Measurements from ENCODE around the gene CDK8. TPM values are rescaled to one million over a fixed set of nuclear protein-coding genes. Genes with fewer than 3 reads are reported as not detected.

CDK8 gene
- polyA plus RNA-seq, 3 donors: 3.0 to 10.9 (median 3.3) TPM

- Mint-ChIP-seq H3K9me3 (no peaks in the 10 kb centered on the region), H3K4me3 (no peak overlapping the region), H3K27me3 (ENCODE audit: low read depth in 3 of 3) (no peaks in the 10 kb centered on the region), H3K36me3 (peaks cover 28 to 37% of the 10 kb centered on the region in 2 donors), H3K4me1 (no peaks in the 10 kb centered on the region), H3K27ac (no peak overlapping the region)
- Histone ChIP-seq H3K36me3 (replicated peaks in 1 of 2; ENCODE audit: control insufficient read depth in 1 of 2, insufficient read depth in 2 of 2, low read length in 2 of 2) (peaks cover 12 to 44% of the 10 kb centered on the region in 2 donors), H3K4me1 (ENCODE audit: control insufficient read depth in 1 of 2, insufficient read depth in 2 of 2, low read length in 2 of 2) (no peaks in the 10 kb centered on the region), H2AFZ (ENCODE audit: insufficient read depth, low read depth, low read length, poor library complexity, severe bottlenecking) (no peak overlapping the region), H3K9me3 (replicated peaks in 1 of 2; ENCODE audit: control insufficient read depth in 1 of 2, insufficient read depth in 1 of 2, low read length in 2 of 2) (no peaks in the 10 kb centered on the region), H4K20me1 (ENCODE audit: insufficient read depth, low read length) (no peaks in the 10 kb centered on the region), H3K4me3 (replicated peaks in 1 of 3; ENCODE audit: low read depth in 2 of 3, low read length in 3 of 3) (no peak overlapping the region), H3K27ac (ENCODE audit: low read depth in 1 of 2, low read length in 2 of 2) (no peak overlapping the region), H3K79me2 (ENCODE audit: insufficient read depth, low read length) (no peaks in the 10 kb centered on the region), H3K27me3 (ENCODE audit: control insufficient read depth in 2 of 2, insufficient read depth in 2 of 2, low read length in 2 of 2) (no peaks in the 10 kb centered on the region), H3K4me2 (replicated peaks; ENCODE audit: extremely low read depth, low read length, poor library complexity, severe bottlenecking) (no peak overlapping the region), H3K9ac (ENCODE audit: insufficient read depth, low read length, poor library complexity, severe bottlenecking) (no peak overlapping the region)
- intact Hi-C loops (cut with micrococcal nuclease): no loop called here
- DNase-seq: no peak
- TF ChIP-seq, protein P1, sequence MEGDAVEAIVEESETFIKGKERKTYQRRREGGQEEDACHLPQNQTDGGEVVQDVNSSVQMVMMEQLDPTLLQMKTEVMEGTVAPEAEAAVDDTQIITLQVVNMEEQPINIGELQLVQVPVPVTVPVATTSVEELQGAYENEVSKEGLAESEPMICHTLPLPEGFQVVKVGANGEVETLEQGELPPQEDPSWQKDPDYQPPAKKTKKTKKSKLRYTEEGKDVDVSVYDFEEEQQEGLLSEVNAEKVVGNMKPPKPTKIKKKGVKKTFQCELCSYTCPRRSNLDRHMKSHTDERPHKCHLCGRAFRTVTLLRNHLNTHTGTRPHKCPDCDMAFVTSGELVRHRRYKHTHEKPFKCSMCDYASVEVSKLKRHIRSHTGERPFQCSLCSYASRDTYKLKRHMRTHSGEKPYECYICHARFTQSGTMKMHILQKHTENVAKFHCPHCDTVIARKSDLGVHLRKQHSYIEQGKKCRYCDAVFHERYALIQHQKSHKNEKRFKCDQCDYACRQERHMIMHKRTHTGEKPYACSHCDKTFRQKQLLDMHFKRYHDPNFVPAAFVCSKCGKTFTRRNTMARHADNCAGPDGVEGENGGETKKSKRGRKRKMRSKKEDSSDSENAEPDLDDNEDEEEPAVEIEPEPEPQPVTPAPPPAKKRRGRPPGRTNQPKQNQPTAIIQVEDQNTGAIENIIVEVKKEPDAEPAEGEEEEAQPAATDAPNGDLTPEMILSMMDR (IDR thresholded peaks at IDR 0.05): no peak
- no CpG with 5 or more reads among the region's 1 CpG for WGBS (ENCODE audit: insufficient coverage)
These were observed 132.1 kb downstream of the CDK8 start for GRCh38 chr13:26386026-26386425.

DNA sequence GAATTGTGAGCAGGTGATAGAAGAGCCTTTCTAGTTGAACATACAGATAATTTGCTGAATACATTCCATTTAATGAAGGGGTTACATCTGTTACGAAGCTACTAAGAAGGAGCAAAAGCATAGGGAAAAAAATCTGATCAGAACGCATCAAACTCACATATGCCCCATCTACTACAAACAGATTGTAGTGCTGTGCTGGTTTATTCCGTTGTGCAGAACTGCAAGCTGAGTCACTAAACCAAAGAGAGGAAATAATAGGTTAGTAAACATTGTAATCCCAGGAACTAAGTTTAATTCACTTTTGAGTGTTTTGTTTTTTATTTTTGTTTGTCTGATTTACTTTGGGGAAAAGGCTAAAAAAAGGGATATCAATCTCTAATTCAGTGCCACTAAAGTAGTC is 136.3 kb downstream of the CDK8 start:
- H3K27ac Mint-ChIP-seq: peak overlapping the region in 1 of 7 donors; percentile 27
- Histone ChIP-seq H3K9ac (ENCODE audit: insufficient read depth, low read length, poor library complexity, severe bottlenecking) (no peak overlapping the region), H3K4me1 (ENCODE audit: control insufficient read depth in 1 of 2, insufficient read depth in 2 of 2, low read length in 2 of 2) (no peaks in the 10 kb centered on the region), H3K79me2 (ENCODE audit: insufficient read depth, low read length) (no peaks in the 10 kb centered on the region), H3K36me3 (replicated peaks in 1 of 2; ENCODE audit: control insufficient read depth in 1 of 2, insufficient read depth in 2 of 2, low read length in 2 of 2) (peaks cover 12 to 40% of the 10 kb centered on the region in 2 donors), H3K4me2 (replicated peaks; ENCODE audit: extremely low read depth, low read length, poor library complexity, severe bottlenecking) (no peak overlapping the region), H3K9me3 (replicated peaks in 1 of 2; ENCODE audit: control insufficient read depth in 1 of 2, insufficient read depth in 1 of 2, low read length in 2 of 2) (no peaks in the 10 kb centered on the region), H4K20me1 (ENCODE audit: insufficient read depth, low read length) (no peaks in the 10 kb centered on the region), H3K27me3 (ENCODE audit: control insufficient read depth in 2 of 2, insufficient read depth in 2 of 2, low read length in 2 of 2) (no peaks in the 10 kb centered on the region), H2AFZ (ENCODE audit: insufficient read depth, low read depth, low read length, poor library complexity, severe bottlenecking) (no peak overlapping the region), H3K4me3 (replicated peaks in 1 of 3; ENCODE audit: low read depth in 2 of 3, low read length in 3 of 3) (no peak overlapping the region), H3K27ac (ENCODE audit: low read depth in 1 of 2, low read length in 2 of 2) (no peak overlapping the region)
- H3K36me3 Mint-ChIP-seq: peaks cover 32 to 41% of the 10 kb centered on the region in 2 donors
- H3K4me3 Mint-ChIP-seq: no peak overlapping the region
- TF ChIP-seq, protein P1 (IDR thresholded peaks at IDR 0.05): no peak
- DNase-seq: no peak
- no CpG with 5 or more reads among the region's 3 CpGs for WGBS (ENCODE audit: insufficient coverage)
- intact Hi-C loops (cut with micrococcal nuclease): no loop called here
- no peaks in the 10 kb centered on the region for H3K4me1 Mint-ChIP-seq
- H3K27me3 Mint-ChIP-seq (ENCODE audit: low read depth in 3 of 3): no peaks in the 10 kb centered on the region
- no peaks in the 10 kb centered on the region for H3K9me3 Mint-ChIP-seq
